Fibroblast of pulmonary artery (primary cell): ENCODE measurements around the gene FADS3.
A peak's percentile ranks its signal among the peaks of the same experiment; 100 is the strongest.

ENCODE experiments used
- DNase-seq: peaks from one replicate; pipeline ENCODE4 v3.0.0-alpha.2; 2010; ENCODE audit warnings: low read depth
- H3K4me3 ChIP-seq: replicated peaks from 2 replicates; pipeline ENCODE4 v1.5.1; 2011; ENCODE audit warnings: low read depth, mild to moderate bottlenecking, control low read depth, low read length, moderate library complexity
- TF ChIP-seq, protein P1 (sequence below): IDR thresholded peaks from 2 replicates; pipeline ENCODE4 v1.5.1; 2011; ENCODE audit warnings: mild to moderate bottlenecking, control low read depth, low read length, inconsistent platforms; ENCODE audit errors: missing control alignments

Gene FADS3

DNA sequence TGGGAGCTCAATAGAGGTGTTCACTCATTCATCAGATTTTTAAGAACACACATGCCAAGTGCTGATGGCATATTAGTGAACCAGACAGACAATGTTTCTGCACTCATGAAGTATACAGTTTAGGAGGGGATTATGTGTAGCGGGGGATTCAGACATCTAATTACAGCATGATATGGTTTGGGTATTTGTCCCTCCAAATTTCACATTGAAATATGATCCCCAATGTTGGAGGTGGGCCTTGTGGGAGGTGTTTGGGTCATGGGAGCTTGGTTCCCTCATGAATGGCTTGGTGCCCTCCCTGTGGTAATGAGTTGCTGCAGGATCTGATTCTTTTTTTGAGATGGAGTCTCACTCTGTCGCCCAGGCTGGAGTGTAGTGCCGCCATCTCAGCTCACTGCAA lies 34.9 kb upstream of the FADS3 start:
- H3K4me3 ChIP-seq: no peak overlapping the region
- DNase-seq: no peak
- TF ChIP-seq, protein P1, sequence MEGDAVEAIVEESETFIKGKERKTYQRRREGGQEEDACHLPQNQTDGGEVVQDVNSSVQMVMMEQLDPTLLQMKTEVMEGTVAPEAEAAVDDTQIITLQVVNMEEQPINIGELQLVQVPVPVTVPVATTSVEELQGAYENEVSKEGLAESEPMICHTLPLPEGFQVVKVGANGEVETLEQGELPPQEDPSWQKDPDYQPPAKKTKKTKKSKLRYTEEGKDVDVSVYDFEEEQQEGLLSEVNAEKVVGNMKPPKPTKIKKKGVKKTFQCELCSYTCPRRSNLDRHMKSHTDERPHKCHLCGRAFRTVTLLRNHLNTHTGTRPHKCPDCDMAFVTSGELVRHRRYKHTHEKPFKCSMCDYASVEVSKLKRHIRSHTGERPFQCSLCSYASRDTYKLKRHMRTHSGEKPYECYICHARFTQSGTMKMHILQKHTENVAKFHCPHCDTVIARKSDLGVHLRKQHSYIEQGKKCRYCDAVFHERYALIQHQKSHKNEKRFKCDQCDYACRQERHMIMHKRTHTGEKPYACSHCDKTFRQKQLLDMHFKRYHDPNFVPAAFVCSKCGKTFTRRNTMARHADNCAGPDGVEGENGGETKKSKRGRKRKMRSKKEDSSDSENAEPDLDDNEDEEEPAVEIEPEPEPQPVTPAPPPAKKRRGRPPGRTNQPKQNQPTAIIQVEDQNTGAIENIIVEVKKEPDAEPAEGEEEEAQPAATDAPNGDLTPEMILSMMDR: no peak

DNA sequence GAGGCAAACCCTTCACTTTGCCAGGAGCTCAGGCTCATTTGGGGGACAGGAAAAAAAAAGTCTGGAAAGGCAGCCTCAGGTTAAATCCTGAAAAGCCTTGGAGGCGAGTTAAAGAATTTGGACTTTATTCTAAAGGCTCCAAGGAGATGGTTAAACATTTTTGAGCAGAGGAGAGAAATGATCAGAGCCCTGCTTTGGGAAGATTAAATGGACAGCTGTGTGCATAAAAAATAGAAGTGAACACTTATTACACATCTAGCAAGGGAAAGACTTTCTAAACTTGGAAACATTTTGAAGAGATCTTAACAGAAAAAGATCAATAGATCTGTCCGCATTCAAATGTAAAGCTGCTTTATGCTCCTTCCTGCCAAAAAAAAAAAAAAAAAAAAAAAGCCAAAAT lies 34.4 kb upstream of the FADS3 start:
- no peak for DNase-seq
- H3K4me3 ChIP-seq: no peak overlapping the region
- TF ChIP-seq, protein P1: no peak

DNA sequence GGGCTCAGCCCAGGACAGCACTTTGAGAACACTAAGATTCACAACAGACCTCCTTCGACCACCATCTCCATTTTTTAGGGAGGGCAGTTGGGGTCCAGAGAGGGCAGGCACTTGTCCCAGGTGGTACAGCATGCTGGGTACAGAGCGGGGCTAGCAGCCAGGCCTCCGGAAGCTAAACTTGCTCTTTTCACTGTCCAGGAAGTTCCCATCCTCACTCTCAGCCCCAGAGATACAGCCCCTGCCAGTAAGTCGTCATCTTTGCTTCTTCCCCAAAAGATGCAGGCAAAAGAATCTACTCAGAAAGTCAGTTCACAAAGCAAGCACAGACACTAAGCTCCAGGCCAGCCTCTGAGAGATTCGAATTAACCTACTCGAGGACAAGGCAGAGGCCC lies 32.7 kb upstream of the FADS3 start:
- DNase-seq: no peak
- no peak overlapping the region for H3K4me3 ChIP-seq
- TF ChIP-seq, protein P1: no peak

DNA sequence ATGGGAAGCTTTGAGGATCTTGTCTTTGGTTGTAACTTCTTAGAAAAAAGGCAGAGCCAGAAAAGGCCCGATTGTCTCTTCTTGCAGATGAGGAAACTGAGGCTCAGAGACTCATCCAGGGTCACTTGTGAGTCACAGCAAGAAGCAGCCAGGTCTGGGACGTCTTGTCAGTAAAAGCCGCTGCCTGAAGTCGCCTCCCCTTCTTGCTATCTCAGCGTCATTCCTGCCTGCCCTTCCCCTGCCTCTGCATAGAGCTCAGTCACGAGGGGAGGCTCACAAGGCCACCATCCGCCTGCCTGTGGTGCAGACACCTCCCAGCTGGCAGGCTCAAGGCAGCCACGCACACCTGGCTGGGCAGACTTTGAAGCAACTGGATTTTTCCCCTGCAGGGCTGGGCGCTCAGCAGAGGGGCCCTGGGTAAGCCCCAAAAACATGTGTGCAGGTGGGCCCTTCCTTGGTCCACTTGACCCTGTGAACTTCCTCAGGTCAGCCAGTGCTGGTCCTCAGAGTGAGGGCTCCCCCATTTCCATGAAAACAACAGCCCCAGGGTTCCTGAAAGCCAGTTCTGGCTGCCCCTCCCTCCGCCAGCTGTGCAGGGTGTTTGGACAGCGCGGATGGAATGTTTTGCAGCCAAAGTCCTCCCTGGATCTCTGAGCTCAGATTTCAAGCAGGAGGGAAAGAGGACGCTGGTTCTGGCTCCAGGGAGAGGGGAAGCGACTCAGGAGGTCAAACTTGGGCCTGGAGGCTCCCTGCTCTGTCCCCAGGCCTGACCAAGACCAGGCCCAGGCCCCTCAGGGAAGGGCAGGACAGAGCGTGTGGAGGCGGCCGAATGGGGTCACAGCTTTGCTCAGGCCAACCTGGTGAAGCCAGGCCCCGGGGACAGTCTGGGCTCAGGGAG lies 32.1 kb upstream of the FADS3 start:
- TF ChIP-seq, protein P1: no peak
- no peak overlapping the region for H3K4me3 ChIP-seq
- DNase-seq: peak; percentile 84

DNA sequence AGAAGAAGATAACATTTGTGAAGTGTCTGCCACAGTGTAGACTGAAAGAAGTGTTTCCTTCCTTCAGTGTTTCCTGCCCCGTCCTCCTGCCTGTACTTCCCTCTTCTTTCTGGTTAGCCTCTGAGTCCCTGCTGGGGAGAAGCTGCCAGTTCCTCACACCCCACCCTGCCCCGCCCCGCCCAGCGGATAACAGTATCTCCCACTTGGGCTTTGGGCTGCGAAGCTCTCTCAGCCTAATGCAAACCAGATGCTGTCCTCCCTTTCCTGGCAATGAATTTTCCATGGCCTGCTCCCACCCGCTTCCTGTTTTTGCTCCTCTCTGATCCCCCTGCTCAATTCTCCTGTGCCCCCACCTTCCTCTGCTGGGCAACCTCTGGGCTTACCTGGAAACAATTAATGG lies 31.2 kb upstream of the FADS3 start:
- peak; percentile 85 for DNase-seq
- no peak overlapping the region for H3K4me3 ChIP-seq
- TF ChIP-seq, protein P1: no peak

DNA sequence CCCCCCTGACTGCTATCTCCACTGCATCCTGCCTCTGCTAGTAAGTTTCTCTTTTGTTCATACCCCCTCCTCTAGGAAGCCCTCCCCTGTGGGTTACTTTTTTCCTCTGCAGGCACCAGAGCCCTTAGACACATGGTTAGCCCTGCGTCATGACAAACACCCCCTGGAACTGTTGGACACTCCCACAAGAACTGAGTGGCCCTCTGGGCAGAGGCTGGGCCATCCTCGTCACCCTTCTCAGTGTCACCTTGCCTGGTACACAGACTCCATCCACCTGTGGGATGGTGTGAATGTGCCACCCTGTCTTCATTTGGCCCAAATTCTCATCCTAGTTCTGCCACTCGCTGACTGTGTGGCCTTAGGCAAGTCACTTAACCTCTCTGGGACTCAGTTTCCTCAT lies 30.1 kb upstream of the FADS3 start:
- TF ChIP-seq, protein P1: no peak
- H3K4me3 ChIP-seq: no peak overlapping the region
- no peak for DNase-seq
